A673 (cell line): ENCODE measurements around the gene PCDHA6. TPM values are rescaled to one million over a fixed set of nuclear protein-coding genes. Genes with fewer than 3 reads are reported as not detected.

Experiments used
- BruUV-seq: library from RNA; stranded (reverse); fragments of 400-500 nt; replicated peaks from 2 replicates; lab custom pipeline; 2021; lab: Mats Ljungman, UMichigan
- CTCF ChIA-PET: fragments of 300-600 bp; sonication (Branson Sonifier 250); formaldehyde crosslinking; loops from one replicate; lab custom pipeline; 2022; ENCODE audit warnings: antibody characterized with exemption; lab: Charles Lee
- POLR2A ChIA-PET: fragments of 300-600 bp; sonication (Branson Sonifier 250); formaldehyde crosslinking; loops from one replicate; lab custom pipeline; 2022; ENCODE audit warnings: antibody characterized with exemption; ENCODE audit not compliant: low non-redundant PET; lab: Charles Lee
- DNase-seq: peaks from one replicate; pipeline ENCODE4 v3.0.0-alpha.2; 2015; ENCODE audit warnings: low spot score
- H3K27ac ChIP-seq: fragments of 200-600 bp; sonication (generic); 2 replicates; pipeline ENCODE4 v1.5.1; 2016; ENCODE audit warnings: mixed run types, low read depth, mild to moderate bottlenecking, mixed read lengths, antibody characterized with exemption, low read length; ENCODE audit not compliant: poor library complexity, severe bottlenecking
- H3K27me3 ChIP-seq: fragments of 200-600 bp; sonication (generic); replicated peaks from 2 replicates; pipeline ENCODE4 v1.6.1; 2017; ENCODE audit warnings: mixed run types, low read depth, mild to moderate bottlenecking, mixed read lengths, antibody characterized with exemption, low read length; ENCODE audit not compliant: insufficient read depth, poor library complexity
- H3K36me3 ChIP-seq: fragments of 200-600 bp; sonication (generic); 2 replicates; pipeline ENCODE4 v1.6.1; 2016; ENCODE audit warnings: mixed run types, mild to moderate bottlenecking, mixed read lengths, antibody characterized with exemption, low read length; ENCODE audit not compliant: insufficient read depth, poor library complexity, severe bottlenecking
- H3K4me1 ChIP-seq: fragments of 200-600 bp; sonication (generic); 2 replicates; pipeline ENCODE4 v1.6.1; 2017; ENCODE audit warnings: mixed run types, mild to moderate bottlenecking, mixed read lengths, antibody characterized with exemption, low read length; ENCODE audit not compliant: insufficient read depth, poor library complexity, severe bottlenecking
- H3K4me3 ChIP-seq: fragments of 200-600 bp; sonication (generic); 2 replicates; pipeline ENCODE4 v1.5.1; 2016; ENCODE audit warnings: low read depth, mixed run types, mild to moderate bottlenecking, mixed read lengths, low read length; ENCODE audit not compliant: poor library complexity, severe bottlenecking
- H3K9me3 ChIP-seq: fragments of 200-600 bp; sonication (generic); 2 replicates; pipeline ENCODE4 v1.6.1; 2016; ENCODE audit warnings: mixed run types, low read depth, mild to moderate bottlenecking, mixed read lengths, antibody characterized with exemption, low read length; ENCODE audit not compliant: poor library complexity, severe bottlenecking
- CTCF ChIP-seq: fragments of 300-800, 200-600 bp; sonication (generic); conservative IDR thresholded peaks from 2 replicates; pipeline ENCODE4 v1.5.1; 2017; ENCODE audit warnings: low read depth, mild to moderate bottlenecking, antibody characterized with exemption, low read length, moderate library complexity, mixed read lengths
- EZH2 ChIP-seq: fragments of 200-600 bp; sonication (generic); IDR thresholded peaks from 2 replicates; pipeline ENCODE4 v1.6.1; 2017; ENCODE audit warnings: borderline replicate concordance, low read depth, mild to moderate bottlenecking, mixed read lengths, antibody characterized with exemption, low read length; ENCODE audit not compliant: poor library complexity, severe bottlenecking
- intact Hi-C: fragments of 100-400 bp; cut with micrococcal nuclease; formaldehyde crosslinking; loops from one replicate; pipeline ENCODE4 v1.10.0; 2022; ENCODE audit not compliant: unreplicated experiment
- total RNA-seq: library from RNA; stranded (reverse); gene quantifications from 2 replicates; pipeline ENCODE4 v1.2.3, GENCODE V29; 2021

Gene PCDHA6
- total RNA-seq, 1 experiment from 2014 or later = 12.6 TPM

- Histone ChIP-seq H3K27me3 (no peaks in the 10 kb centered on the region), H3K36me3 (no peaks in the 10 kb centered on the region), H3K9me3 (no peaks in the 10 kb centered on the region), H3K4me3 (peak within 1 kb of the TSS; percentile 55), H3K4me1 (peaks cover 12% of the 10 kb centered on the region), H3K27ac (peak within 1 kb of the TSS; percentile 62)
- no peak for TF ChIP-seq EZH2
- TF ChIP-seq CTCF = peak; percentile 81
- CTCF ChIA-PET = interaction anchor here (0.7 to 2.4 kb wide), 11 partner anchors 10 to 484 kb away, joined by 3 to 18 read pairs (median 3); partner anchors contain the start of genes PCDHA1, PCDHA5, PCDHA6 and PCDHB1
- peak; percentile 85 for DNase-seq
- intact Hi-C loops = no loop called here
- TSS peak; percentile 58 for BruUV-seq
- POLR2A ChIA-PET = interaction anchor here (0.6 kb wide), 1 partner anchor 321 kb away, joined by 3 read pairs; the partner anchor contains the start of gene EIF4EBP3
Observed at GRCh38 chr5:140868721-140869554, 41.2 kb downstream of the PCDHA6 start, which contains the start of gene PCDHA11. PCDHA11 (plus strand) TSS chr5:140868957; CDS start chr5:140869104, 147 bp downstream.

- H3K27me3 ChIP-seq = no peaks in the 10 kb centered on the region
- peak; percentile 74; the same call in 1 of the 2 replicates for TF ChIP-seq CTCF
- no peak for TF ChIP-seq EZH2
- CTCF ChIA-PET = interaction anchor here (0.7 to 2.4 kb wide), 12 partner anchors 9 to 483 kb away, joined by 3 to 18 read pairs (median 3); partner anchors contain the start of genes PCDHA1, PCDHA5, PCDHA6 and PCDHB1
- intact Hi-C loops = no loop called here
- H3K27ac ChIP-seq = peak overlapping the region; percentile 62
- peaks cover 16% of the 10 kb centered on the region for H3K4me1 ChIP-seq
- BruUV-seq = no TSS peak
- no peak for DNase-seq
- POLR2A ChIA-PET = no interaction called here
- H3K4me3 ChIP-seq = peak overlapping the region; percentile 55
- H3K9me3 ChIP-seq = no peaks in the 10 kb centered on the region
- no peaks in the 10 kb centered on the region for H3K36me3 ChIP-seq
Observed at GRCh38 chr5:140869555-140869886, 41.8 kb downstream of the PCDHA6 start.

- no TSS peak for BruUV-seq
- no peaks in the 10 kb centered on the region for H3K27me3 ChIP-seq
- no peak overlapping the region for H3K27ac ChIP-seq
Observed at GRCh38 chr5:140870221-140871201, 42.8 kb downstream of the PCDHA6 start.

More at GRCh38 chr5:140870221-140871201, 42.8 kb downstream of the PCDHA6 start:
- DNase-seq = no peak
- POLR2A ChIA-PET = no interaction called here
- intact Hi-C loops = no loop called here
- no peaks in the 10 kb centered on the region for H3K36me3 ChIP-seq
- peaks cover 17% of the 10 kb centered on the region for H3K4me1 ChIP-seq
- no peak overlapping the region for H3K4me3 ChIP-seq
- CTCF ChIA-PET = interaction anchor here (1.1 kb wide), 1 partner anchor 8 kb away, joined by 3 read pairs; no protein-coding TSS in a partner anchor
- H3K9me3 ChIP-seq = no peaks in the 10 kb centered on the region
- TF ChIP-seq EZH2 = no peak
- no peak for TF ChIP-seq CTCF
